Colon (tissue), 2 donors: ENCODE measurements around the gene SPON2.

ENCODE experiments used
- FAIRE-seq: peaks from 2 replicates; lab custom pipeline; 2012; peaks lifted over from hg19 to GRCh38; lab: Jason Lieb, UNC
- donor health status: control.
- donor health status: control.

The SPON2 gene

GRCh38 chr4:1172971-1173757, 781 bp upstream of the SPON2 start:
- no peak for FAIRE-seq

- FAIRE-seq: no peak
Observed at GRCh38 chr4:1171311-1172227, 814 bp downstream of the SPON2 start.

- no peak for FAIRE-seq
Observed at GRCh38 chr4:1170976-1171310, 1.4 kb downstream of the SPON2 start.

- FAIRE-seq: no peak
Observed at GRCh38 chr4:1170156-1170975, 2.0 kb downstream of the SPON2 start.

- FAIRE-seq: no peak
Observed at GRCh38 chr4:1169691-1170096, 2.7 kb downstream of the SPON2 start.

GRCh38 chr4:1169171-1169671, 3.2 kb downstream of the SPON2 start:
- FAIRE-seq: no peak

GRCh38 chr4:1168191-1169101, 3.9 kb downstream of the SPON2 start:
- FAIRE-seq: no peak

- no peak for FAIRE-seq
Observed at GRCh38 chr4:1167244-1167949, 5.0 kb downstream of the SPON2 start.

GRCh38 chr4:1166509-1167243, 5.7 kb downstream of the SPON2 start:
- no peak for FAIRE-seq

- FAIRE-seq: no peak
Observed at GRCh38 chr4:1164956-1165545, 7.3 kb downstream of the SPON2 start.

GRCh38 chr4:1164444-1164843, 7.9 kb downstream of the SPON2 start:
- FAIRE-seq: no peak

GRCh38 chr4:1164040-1164439, 8.3 kb downstream of the SPON2 start:
- no peak for FAIRE-seq

- FAIRE-seq: no peak
Observed at GRCh38 chr4:1160351-1160750, 12.0 kb downstream of the SPON2 start.

GRCh38 chr4:1156069-1156468, 16.3 kb downstream of the SPON2 start:
- FAIRE-seq: no peak

GRCh38 chr4:1155314-1155713, 17.1 kb downstream of the SPON2 start:
- no peak for FAIRE-seq

- no peak for FAIRE-seq
Observed at GRCh38 chr4:1154523-1155182, 17.7 kb downstream of the SPON2 start.

- no peak for FAIRE-seq
Observed at GRCh38 chr4:1154126-1154522, 18.3 kb downstream of the SPON2 start.

- no peak for FAIRE-seq
Observed at GRCh38 chr4:1153567-1154090, 18.8 kb downstream of the SPON2 start.

GRCh38 chr4:1152290-1152689, 20.1 kb downstream of the SPON2 start:
- no peak for FAIRE-seq
